ENCODE measurements around the gene TNFSF4.

DNA sequence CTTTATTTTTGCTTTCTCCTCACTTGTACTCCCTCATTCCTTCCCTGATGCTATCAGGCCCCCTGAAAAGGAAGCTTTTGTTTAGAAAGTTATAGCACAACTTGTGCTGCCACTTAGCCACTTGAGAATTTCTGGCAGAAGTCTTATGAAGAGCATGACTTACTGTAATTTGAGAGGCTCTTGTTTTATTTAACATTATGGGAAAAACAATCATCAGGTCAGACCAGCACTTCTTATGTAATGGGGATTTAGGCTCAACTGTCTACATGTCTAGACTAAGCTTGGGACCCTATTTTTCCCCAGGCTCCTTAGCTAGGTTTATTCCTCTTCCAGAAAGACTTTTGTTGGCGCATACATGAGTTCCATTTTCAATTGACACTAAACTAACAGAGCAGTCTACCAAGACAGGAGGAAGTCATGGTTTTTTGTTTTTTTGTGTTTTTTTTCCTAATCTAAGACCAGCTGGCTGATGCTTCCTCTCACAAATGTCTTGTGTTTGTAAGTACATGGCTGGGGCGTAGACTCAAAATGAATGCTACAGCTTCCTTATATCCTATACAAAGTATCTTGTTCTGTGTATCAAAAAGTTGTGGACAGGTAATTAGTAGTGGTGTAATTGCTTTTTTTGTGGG lies 31.5 kb downstream of the TNFSF4 start:
- TF ChIP-seq EZH2 (IDR thresholded peaks at IDR 0.05; ENCODE audit: insufficient read depth, poor library complexity, severe bottlenecking) (no peak), EZH2phosphoT487 (IDR thresholded peaks at IDR 0.05; ENCODE audit: insufficient read depth, low read depth) (no peak)
